WTC11 (cell line): ENCODE measurements around the gene CHST11. TPM values are rescaled to one million over a fixed set of nuclear protein-coding genes. Genes with fewer than 3 reads are reported as not detected.

Experiments
- ATAC-seq: fragments of 200-7000 bp; cut with Tn5 transposase; 2 replicates; pipeline ENCODE4 v1.10.0; 2021; ENCODE audit warnings: mild to moderate bottlenecking, moderate library complexity
- CTCF ChIA-PET: fragments of 300-600 bp; sonication (Branson Sonifier 250); formaldehyde crosslinking; loops from one replicate; lab custom pipeline; 2021; ENCODE audit warnings: antibody characterized with exemption; lab: Charles Lee
- POLR2A ChIA-PET: fragments of 350-600 bp; sonication (Branson Sonifier 250); formaldehyde crosslinking; loops from one replicate; lab custom pipeline; 2021; ENCODE audit warnings: antibody characterized with exemption; lab: Charles Lee
- DNase-seq: peaks from one replicate; pipeline ENCODE4 v3.0.0; 2021; ENCODE audit warnings: low spot score
- H3K27ac Mint-ChIP-seq: 2 replicates; pipeline ENCODE4 v1.8.0; 2021; ENCODE audit warnings: mixed read lengths
- H3K27me3 Mint-ChIP-seq: 2 replicates; pipeline ENCODE4 v1.8.0; 2021; ENCODE audit warnings: low read depth, mild to moderate bottlenecking, moderate library complexity, mixed read lengths
- H3K36me3 Mint-ChIP-seq: 2 replicates; pipeline ENCODE4 v1.8.0; 2021; ENCODE audit warnings: mixed read lengths
- H3K4me1 Mint-ChIP-seq: 2 replicates; pipeline ENCODE4 v1.8.0; 2022; ENCODE audit warnings: mixed read lengths
- H3K4me3 Mint-ChIP-seq: 2 replicates; pipeline ENCODE4 v1.8.0; 2021; ENCODE audit warnings: mild to moderate bottlenecking, moderate library complexity, mixed read lengths
- H3K9me3 Mint-ChIP-seq: 2 replicates; pipeline ENCODE4 v1.8.0; 2021; ENCODE audit warnings: mixed read lengths
- AFF4 ChIP-seq: sonication (generic); formaldehyde crosslinking; IDR thresholded peaks from 2 replicates; pipeline ENCODE4 v1.8.1; 2023; ENCODE audit warnings: mild to moderate bottlenecking, missing genetic modification reagents, borderline replicate concordance
- ARID4B ChIP-seq: sonication (generic); formaldehyde crosslinking; IDR thresholded peaks from 2 replicates; pipeline ENCODE4 v1.8.0; 2023; ENCODE audit warnings: missing genetic modification reagents, mild to moderate bottlenecking, borderline replicate concordance
- ATF3 ChIP-seq: sonication (generic); formaldehyde crosslinking; conservative IDR thresholded peaks from 2 replicates; pipeline ENCODE4 v1.8.1; 2022; ENCODE audit warnings: mild to moderate bottlenecking, missing genetic modification reagents
- CTCF ChIP-seq: fragments of 200-600 bp; IDR thresholded peaks from 2 replicates; pipeline ENCODE4 v1.8.0; 2022; ENCODE audit warnings: antibody characterized with exemption
- E2F4 ChIP-seq: sonication (generic); formaldehyde crosslinking; IDR thresholded peaks from 2 replicates; pipeline ENCODE4 v1.8.1; 2022; ENCODE audit warnings: low read depth, mild to moderate bottlenecking, moderate library complexity, missing genetic modification reagents, borderline replicate concordance
- EMX1 ChIP-seq: fragments of 250-450 bp; sonication (Bioruptor Pico); IDR thresholded peaks from 2 replicates; pipeline ENCODE4 v1.8.0; 2021; ENCODE audit warnings: mild to moderate bottlenecking
- ESRRA ChIP-seq: sonication (generic); formaldehyde crosslinking; IDR thresholded peaks from 2 replicates; pipeline ENCODE4 v1.8.1; 2022; ENCODE audit warnings: mild to moderate bottlenecking, missing genetic modification reagents, borderline replicate concordance
- FOXJ3 ChIP-seq: sonication (generic); formaldehyde crosslinking; IDR thresholded peaks from 2 replicates; pipeline ENCODE4 v1.9.0; 2021; ENCODE audit warnings: missing genetic modification reagents, mild to moderate bottlenecking, borderline replicate concordance
- GABPB1 ChIP-seq: sonication (generic); formaldehyde crosslinking; IDR thresholded peaks from 2 replicates; pipeline ENCODE4 v1.8.1; 2023; ENCODE audit warnings: mild to moderate bottlenecking, missing genetic modification reagents
- HMGXB4 ChIP-seq: sonication (generic); formaldehyde crosslinking; IDR thresholded peaks from 2 replicates; pipeline ENCODE4 v1.8.1; 2023; ENCODE audit warnings: mild to moderate bottlenecking, moderate library complexity, missing genetic modification reagents
- NR2C2 ChIP-seq: sonication (generic); formaldehyde crosslinking; IDR thresholded peaks from 2 replicates; pipeline ENCODE4 v1.8.0; 2022; ENCODE audit warnings: mild to moderate bottlenecking, missing genetic modification reagents
- ZMAT4 ChIP-seq: fragments of 250-450 bp; sonication (Bioruptor Pico); IDR thresholded peaks from 2 replicates; pipeline ENCODE4 v1.9.0; 2021; ENCODE audit warnings: mild to moderate bottlenecking
- ZNF138 ChIP-seq: sonication (generic); formaldehyde crosslinking; conservative IDR thresholded peaks from 2 replicates; pipeline ENCODE4 v1.8.1; 2022; ENCODE audit warnings: mild to moderate bottlenecking, moderate library complexity, missing genetic modification reagents
- ZNF219 ChIP-seq: sonication (generic); formaldehyde crosslinking; IDR thresholded peaks from 2 replicates; pipeline ENCODE4 v1.8.0; 2023; ENCODE audit warnings: missing genetic modification reagents, mild to moderate bottlenecking, borderline replicate concordance
- ZNF317 ChIP-seq: sonication (generic); formaldehyde crosslinking; IDR thresholded peaks from 2 replicates; pipeline ENCODE4 v1.8.1; 2023; ENCODE audit warnings: low read depth, mild to moderate bottlenecking, moderate library complexity, missing genetic modification reagents, borderline replicate concordance
- ZNF423 ChIP-seq: fragments of 250-450 bp; sonication (Bioruptor Pico); IDR thresholded peaks from 2 replicates; pipeline ENCODE4 v2.1.2; 2022; ENCODE audit warnings: mild to moderate bottlenecking, moderate library complexity
- ZNF512 ChIP-seq: sonication (generic); formaldehyde crosslinking; IDR thresholded peaks from 2 replicates; pipeline ENCODE4 v1.8.1; 2022; ENCODE audit warnings: missing genetic modification reagents, borderline replicate concordance
- total RNA-seq: library from RNA; stranded (reverse); gene quantifications from 3 replicates; pipeline ENCODE4 v1.2.3, GENCODE V29; 2021

The CHST11 gene
- total RNA-seq, 1 experiment from 2014 or later, result 24.2 TPM

GRCh38 chr12:104448451-104448850 lies 8.3 kb upstream of the CHST11 start:
- Mint-ChIP-seq H3K9me3 (peaks cover 8% of the 10 kb centered on the region), H3K4me3 (no peak overlapping the region), H3K4me1 (peaks cover 21% of the 10 kb centered on the region), H3K27me3 (peaks cover 14% of the 10 kb centered on the region), H3K27ac (no peak overlapping the region)
- DNase-seq, result no peak
- TF ChIP-seq CTCF, result no peak
- TF ChIP-seq ZNF138 (CRISPR knock-in tag), result no peak
- no peak for TF ChIP-seq EMX1 (CRISPR knock-in tag)
- no peak for TF ChIP-seq ZNF219 (CRISPR knock-in tag)
- no peak for TF ChIP-seq HMGXB4 (CRISPR knock-in tag)
- no peak for TF ChIP-seq NR2C2
- no peak for TF ChIP-seq ESRRA (CRISPR knock-in tag)
- TF ChIP-seq ATF3, result no peak
- TF ChIP-seq FOXJ3 (CRISPR knock-in tag), result no peak
- TF ChIP-seq GABPB1, result no peak
- TF ChIP-seq ARID4B (CRISPR knock-in tag), result no peak
- TF ChIP-seq, all 79 proteins: peak for 0
- H3K36me3 Mint-ChIP-seq, result no peaks in the 10 kb centered on the region
- ChIA-PET CTCF (interaction anchor here (1.2 kb wide), 1 partner anchor 67 kb away, joined by 3 read pairs; no protein-coding TSS in a partner anchor), POLR2A (no interaction called here)
- ATAC-seq, result no peak

- peaks cover 32% of the 10 kb centered on the region for H3K27me3 Mint-ChIP-seq
Measured at GRCh38 chr12:104450700-104451099, 6.0 kb upstream of the CHST11 start.

GRCh38 chr12:104452087-104452486 lies 4.7 kb upstream of the CHST11 start:
- H3K36me3 Mint-ChIP-seq, result no peaks in the 10 kb centered on the region
- ChIA-PET CTCF (no interaction called here), POLR2A (no interaction called here)
- ATAC-seq (no peak), DNase-seq (no peak)
- peaks cover 35% of the 10 kb centered on the region for H3K27me3 Mint-ChIP-seq
- H3K4me1 Mint-ChIP-seq, result peaks cover 26% of the 10 kb centered on the region
- H3K9me3 Mint-ChIP-seq, result peaks cover 8% of the 10 kb centered on the region
- no peak overlapping the region for H3K4me3 Mint-ChIP-seq
- H3K27ac Mint-ChIP-seq, result peak overlapping the region; percentile 11; the same call in 1 of the 2 replicates
- no peak for TF ChIP-seq AFF4 (CRISPR knock-in tag)
- TF ChIP-seq E2F4 (CRISPR knock-in tag), result no peak
- TF ChIP-seq EMX1 (CRISPR knock-in tag), result no peak
- no peak for TF ChIP-seq ZNF512 (CRISPR knock-in tag)

More at GRCh38 chr12:104450700-104451099, 6.0 kb upstream of the CHST11 start:
- Mint-ChIP-seq H3K27ac (no peak overlapping the region), H3K4me1 (peaks cover 22% of the 10 kb centered on the region), H3K36me3 (no peaks in the 10 kb centered on the region), H3K9me3 (peaks cover 8% of the 10 kb centered on the region)
- CTCF ChIA-PET, result no interaction called here
- POLR2A ChIA-PET, result no interaction called here
- ATAC-seq (no peak), DNase-seq (no peak)
- TF ChIP-seq ZNF423 (CRISPR knock-in tag), result no peak
- TF ChIP-seq ZMAT4, result no peak
- no peak for TF ChIP-seq ZNF317
- TF ChIP-seq, all 79 proteins: peak for 0
- no peak overlapping the region for H3K4me3 Mint-ChIP-seq
